ENCODE data around the gene PRRT1. TPM values are rescaled to one million over a fixed set of nuclear protein-coding genes. Genes with fewer than 3 reads are reported as not detected.
A peak's percentile ranks its signal among the peaks of the same experiment; 100 is the strongest.

Gene PRRT1
- total RNA-seq, 2 donors from 2014 or later: 2.0 to 3.0 TPM

- no peak for DNase-seq
- 96 to 100% methylated on average over 1 to 10 of the region's 10 CpGs for WGBS, 2 experiments (ENCODE audit: insufficient coverage in 1 of 2, insufficient read length in 1 of 2)
- no peaks in the 10 kb centered on the region for H3K9me3 ChIP-seq (ENCODE audit: control insufficient read depth, low read length)
- peaks cover 25% of the 10 kb centered on the region for H3K36me3 ChIP-seq (ENCODE audit: control insufficient read depth, insufficient read depth, low read length)
- no peak overlapping the region for H3K4me3 ChIP-seq (ENCODE audit: low read length)
- no peak overlapping the region for H3K27ac ChIP-seq (ENCODE audit: low read depth, low read length)
- no peaks in the 10 kb centered on the region for H3K9me3 Mint-ChIP-seq
- TF ChIP-seq CTCF (conservative IDR thresholded peaks at IDR 0.05): no peak
- no peaks in the 10 kb centered on the region for H3K4me1 ChIP-seq (ENCODE audit: control insufficient read depth, insufficient read depth, low read length)
- no peak overlapping the region for H3K9ac ChIP-seq (ENCODE audit: extremely low read depth, low read length, poor library complexity, severe bottlenecking)
- H3K4me3 Mint-ChIP-seq: no peak overlapping the region
- peaks cover 33% of the 10 kb centered on the region for H3K4me1 Mint-ChIP-seq
- no peaks in the 10 kb centered on the region for H3K27me3 Mint-ChIP-seq (ENCODE audit: insufficient read depth)
- H3K27me3 ChIP-seq (ENCODE audit: control insufficient read depth, insufficient read depth, low read length, poor library complexity, severe bottlenecking): no peaks in the 10 kb centered on the region
- peaks cover 46% of the 10 kb centered on the region for H3K36me3 Mint-ChIP-seq (ENCODE audit: low read depth)
- H3K27ac Mint-ChIP-seq: peak overlapping the region; percentile 75
Measured at GRCh38 chr6:32182555-32182981, 30.8 kb upstream of the PRRT1 start.

GRCh38 chr6:32181915-32182529 lies 30.3 kb upstream of the PRRT1 start:
- Histone ChIP-seq H3K9me3 (ENCODE audit: control insufficient read depth, low read length) (no peaks in the 10 kb centered on the region), H3K27ac (ENCODE audit: low read depth, low read length) (no peak overlapping the region), H3K36me3 (ENCODE audit: control insufficient read depth, insufficient read depth, low read length) (peaks cover 20% of the 10 kb centered on the region), H3K27me3 (ENCODE audit: control insufficient read depth, insufficient read depth, low read length, poor library complexity, severe bottlenecking) (no peaks in the 10 kb centered on the region), H3K9ac (ENCODE audit: extremely low read depth, low read length, poor library complexity, severe bottlenecking) (no peak overlapping the region), H3K4me3 (ENCODE audit: low read length) (no peak overlapping the region), H3K4me1 (ENCODE audit: control insufficient read depth, insufficient read depth, low read length) (no peaks in the 10 kb centered on the region)
- peak; percentile 49 for TF ChIP-seq CTCF (conservative IDR thresholded peaks at IDR 0.05)
- no peak for DNase-seq
- Mint-ChIP-seq H3K27me3 (ENCODE audit: insufficient read depth) (no peaks in the 10 kb centered on the region), H3K4me1 (peaks cover 30% of the 10 kb centered on the region), H3K36me3 (ENCODE audit: low read depth) (peaks cover 40% of the 10 kb centered on the region), H3K27ac (peak overlapping the region; percentile 75), H3K9me3 (no peaks in the 10 kb centered on the region), H3K4me3 (no peak overlapping the region)
- 95 to 100% methylated on average over 2 to 10 of the region's 10 CpGs for WGBS, 2 experiments (ENCODE audit: insufficient coverage in 1 of 2, insufficient read length in 1 of 2)

- Mint-ChIP-seq H3K36me3 (ENCODE audit: low read depth) (peaks cover 32% of the 10 kb centered on the region), H3K4me1 (peaks cover 34% of the 10 kb centered on the region), H3K27me3 (ENCODE audit: insufficient read depth) (no peaks in the 10 kb centered on the region), H3K9me3 (no peaks in the 10 kb centered on the region), H3K27ac (peak overlapping the region; percentile 39), H3K4me3 (no peak overlapping the region)
- Histone ChIP-seq H3K27ac (ENCODE audit: low read depth, low read length) (no peak overlapping the region), H3K9me3 (ENCODE audit: control insufficient read depth, low read length) (no peaks in the 10 kb centered on the region), H3K27me3 (ENCODE audit: control insufficient read depth, insufficient read depth, low read length, poor library complexity, severe bottlenecking) (no peaks in the 10 kb centered on the region), H3K4me1 (ENCODE audit: control insufficient read depth, insufficient read depth, low read length) (no peaks in the 10 kb centered on the region), H3K9ac (ENCODE audit: extremely low read depth, low read length, poor library complexity, severe bottlenecking) (no peak overlapping the region), H3K36me3 (ENCODE audit: control insufficient read depth, insufficient read depth, low read length) (peaks cover 13% of the 10 kb centered on the region), H3K4me3 (ENCODE audit: low read length) (no peak overlapping the region)
- WGBS, 2 experiments (ENCODE audit: insufficient coverage in 1 of 2, insufficient read length in 1 of 2): 82 to 96% methylated on average over 4 to 15 of the region's 15 CpGs
- DNase-seq: no peak
- no peak for TF ChIP-seq CTCF (conservative IDR thresholded peaks at IDR 0.05)
Measured at GRCh38 chr6:32181148-32181702, 29.5 kb upstream of the PRRT1 start.

All from endodermal cell (in vitro differentiated cells).